Nephron (organoid): Measurements from ENCODE around the gene ZCCHC4.
A peak's percentile ranks its signal among the peaks of the same experiment; 100 is the strongest.

Source experiments
- H3K27ac Mint-ChIP-seq, 3 experiments: 2 replicates each; pipeline ENCODE4 v1.8.0; 2020; ENCODE audit warnings: mixed read lengths in 3 of 3, mild to moderate bottlenecking in 2 of 3, moderate library complexity in 1 of 3
- H3K27me3 Mint-ChIP-seq: 2 replicates; pipeline ENCODE4 v1.8.0; 2021; ENCODE audit warnings: low read depth, mild to moderate bottlenecking, moderate library complexity, mixed read lengths
- H3K36me3 Mint-ChIP-seq: 2 replicates; pipeline ENCODE4 v1.8.0; 2020; ENCODE audit warnings: low read depth, mixed read lengths
- H3K4me1 Mint-ChIP-seq: 2 replicates; pipeline ENCODE4 v1.8.0; 2020; ENCODE audit warnings: mixed read lengths
- H3K4me3 Mint-ChIP-seq, 3 experiments: 2 replicates each; pipeline ENCODE4 v1.8.0; 2020; ENCODE audit warnings: mild to moderate bottlenecking in 3 of 3, mixed read lengths in 3 of 3, moderate library complexity in 2 of 3
- H3K9me3 Mint-ChIP-seq: 2 replicates; pipeline ENCODE4 v1.8.0; 2020; ENCODE audit warnings: mixed read lengths
- CTCF ChIP-seq, 3 experiments: fragments of 200-600 bp; sonication (generic); IDR thresholded peaks; one replicate each; pipeline ENCODE4 v1.5.0; 2021; ENCODE audit warnings: antibody characterized with exemption in 3 of 3; ENCODE audit not compliant: unreplicated experiment in 3 of 3

Gene ZCCHC4

GRCh38 chr4:25290490-25291067 lies 22.0 kb upstream of the ZCCHC4 start:
- Mint-ChIP-seq H3K27ac (no peak overlapping the region), H3K9me3 (peaks cover 19% of the 10 kb centered on the region), H3K27me3 (no peaks in the 10 kb centered on the region), H3K4me1 (no peaks in the 10 kb centered on the region), H3K36me3 (no peaks in the 10 kb centered on the region), H3K4me3 (no peak overlapping the region)
- TF ChIP-seq CTCF (IDR thresholded peaks at IDR 0.05; ENCODE audit: unreplicated experiment in 3 of 3): no peak

GRCh38 chr4:25291158-25291733 lies 21.3 kb upstream of the ZCCHC4 start:
- TF ChIP-seq CTCF (IDR thresholded peaks at IDR 0.05; ENCODE audit: unreplicated experiment in 3 of 3): no peak
- Mint-ChIP-seq H3K9me3 (peaks cover 18% of the 10 kb centered on the region), H3K36me3 (no peaks in the 10 kb centered on the region), H3K4me1 (no peaks in the 10 kb centered on the region), H3K4me3 (no peak overlapping the region), H3K27me3 (no peaks in the 10 kb centered on the region), H3K27ac (no peak overlapping the region)

GRCh38 chr4:25297528-25298242 lies 14.9 kb upstream of the ZCCHC4 start:
- H3K4me3 Mint-ChIP-seq: no peak overlapping the region
- TF ChIP-seq CTCF (IDR thresholded peaks at IDR 0.05; ENCODE audit: unreplicated experiment in 3 of 3): no peak
- no peaks in the 10 kb centered on the region for H3K9me3 Mint-ChIP-seq
- peaks cover 18% of the 10 kb centered on the region for H3K27me3 Mint-ChIP-seq
- no peak overlapping the region for H3K27ac Mint-ChIP-seq
- H3K36me3 Mint-ChIP-seq: no peaks in the 10 kb centered on the region
- H3K4me1 Mint-ChIP-seq: no peaks in the 10 kb centered on the region

- Mint-ChIP-seq H3K4me1 (no peaks in the 10 kb centered on the region), H3K36me3 (no peaks in the 10 kb centered on the region), H3K27me3 (peaks cover 18% of the 10 kb centered on the region), H3K27ac (peak overlapping the region in 1 of 3 experiments; percentile 30), H3K9me3 (no peaks in the 10 kb centered on the region), H3K4me3 (no peak overlapping the region)
- TF ChIP-seq CTCF (IDR thresholded peaks at IDR 0.05; ENCODE audit: unreplicated experiment in 3 of 3): no peak
These were observed 12.9 kb upstream of the ZCCHC4 start for GRCh38 chr4:25299476-25300203.

- Mint-ChIP-seq H3K27ac (no peak overlapping the region), H3K9me3 (no peaks in the 10 kb centered on the region), H3K36me3 (no peaks in the 10 kb centered on the region), H3K4me1 (no peaks in the 10 kb centered on the region), H3K27me3 (peaks cover 18% of the 10 kb centered on the region), H3K4me3 (no peak overlapping the region)
- no peak for TF ChIP-seq CTCF (IDR thresholded peaks at IDR 0.05; ENCODE audit: unreplicated experiment in 3 of 3)
These were observed 11.1 kb upstream of the ZCCHC4 start for GRCh38 chr4:25301471-25301870.
